ENCODE data around the gene COX7A2. TPM values are rescaled to one million over a fixed set of nuclear protein-coding genes. Genes with fewer than 3 reads are reported as not detected.

Gene COX7A2
- total and polyA plus RNA-seq, 2 of the 4 experiments (the other 2 are of a cell fraction), result 174 to 776 TPM

DNA sequence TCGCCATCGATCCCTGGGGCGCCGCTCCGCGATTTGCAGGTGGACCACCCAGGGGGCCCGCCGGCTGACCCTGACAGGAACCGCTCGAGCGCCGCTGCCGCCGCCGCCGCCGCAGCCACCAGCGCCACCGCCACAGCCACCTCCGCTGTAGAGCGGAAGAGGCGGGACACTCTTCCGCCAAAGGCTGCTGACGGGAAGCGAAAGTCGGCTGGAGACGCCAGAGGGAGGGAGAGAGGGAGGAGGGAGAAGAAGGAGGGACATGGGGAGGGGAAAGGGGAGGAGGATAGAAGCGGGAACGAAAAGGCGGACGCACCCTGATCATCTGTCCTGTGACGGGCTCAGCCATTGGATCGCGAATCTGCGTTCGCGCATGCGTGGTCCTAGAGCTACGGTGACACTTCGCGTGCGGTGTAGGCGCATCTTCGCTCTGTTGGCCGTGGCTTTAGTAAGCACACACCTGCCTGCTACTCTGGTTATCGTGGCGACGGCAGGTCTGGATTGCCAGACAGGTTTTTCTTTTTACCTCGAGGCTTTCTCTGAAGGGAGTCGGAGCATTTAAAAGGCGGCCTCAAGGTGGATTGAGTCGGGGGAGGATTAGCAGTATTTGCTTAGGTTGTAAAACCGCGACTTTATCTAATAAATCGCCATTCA lies 41.2 kb upstream of the COX7A2 start, which contains the start of gene TMEM30A:
TMEM30A (minus strand) TSS at position 161 of the 651 bp plus-strand sequence; CDS start at position 7, 154 bp downstream.
- H2BK120ac ChIP-seq (ENCODE audit: low read depth, low read length), result peak within 1 kb of the TSS; percentile 77
- ATAC-seq (ENCODE audit: low read depth), result peak; percentile 99
- WGBS, 2 experiments (ENCODE audit: extremely low coverage in 2 of 2, insufficient read length in 1 of 2), result 1% methylated on average over 46 of the region's 55 CpGs; no CpG with 5 or more reads in 1 of the 2 experiments
- peak within 1 kb of the TSS; percentile 95 for H2BK5ac ChIP-seq (ENCODE audit: low read depth, low read length, poor library complexity, severe bottlenecking)
- intact Hi-C loops (cut with micrococcal nuclease), result loop anchor here (5.0 to 10.0 kb wide), 2 partner anchors 243 to 470 kb away; no protein-coding TSS in a partner anchor
- peak within 1 kb of the TSS; percentile 98 for H3K23ac ChIP-seq (ENCODE audit: low read depth, low read length)
- ChIA-PET CTCF (interaction anchor here (1.7 kb wide), 1 partner anchor 18 kb away, joined by 4 read pairs; no protein-coding TSS in a partner anchor), POLR2A (ENCODE audit: unreplicated experiment) (no interaction called here)
- H3K18ac ChIP-seq (ENCODE audit: low read depth, low read length), result peak within 1 kb of the TSS; percentile 80
- no peaks in the 10 kb centered on the region for H3K4me1 ChIP-seq (ENCODE audit: control insufficient read depth, insufficient read depth, low read length)
- H3K27me3 ChIP-seq (ENCODE audit: control insufficient read depth, insufficient read depth, low read length), result no peaks in the 10 kb centered on the region
- dilution Hi-C loops (cut with HindIII; ENCODE audit: low sequenced_read_pairs, unreplicated experiment), result no loop called here
- H3K56ac ChIP-seq (ENCODE audit: extremely low read depth, insufficient read depth, low read length), result peak within 1 kb of the TSS; percentile 88
- BruUV-seq (replicated peaks), result no TSS peak
- peak within 1 kb of the TSS; percentile 96 for H3K9ac ChIP-seq (ENCODE audit: low read depth, low read length)
- H4K20me1 ChIP-seq (ENCODE audit: insufficient read depth, low read length), result peaks cover 23% of the 10 kb centered on the region
- H2AFZ ChIP-seq (replicated peaks; ENCODE audit: low read length, poor library complexity), result peak within 1 kb of the TSS; percentile 89
- peak within 1 kb of the TSS; percentile 72 for H4K5ac ChIP-seq (ENCODE audit: low read depth, low read length)
- H2AK5ac ChIP-seq (ENCODE audit: low read depth, low read length), result peak within 1 kb of the TSS; percentile 91
- H3K14ac ChIP-seq (replicated peaks; ENCODE audit: low read depth, low read length), result peak within 1 kb of the TSS; percentile 98
- peaks cover 0 to 9% of the 10 kb centered on the region in 2 experiments; a peak in 2 of 4 replicates for H3K79me1 ChIP-seq (ENCODE audit: low read depth in 1 of 2, low read length in 2 of 2)
- no peaks in the 10 kb centered on the region for H3K9me1 ChIP-seq (ENCODE audit: insufficient read depth, low read length)
- H3K4me2 ChIP-seq (ENCODE audit: low read depth, low read length), result peak within 1 kb of the TSS; percentile 99
- peak within 1 kb of the TSS; percentile 93; the same call in 2 of the 3 replicates for H2BK15ac ChIP-seq (ENCODE audit: low read depth, low read length)
- DNase-seq, result peak; percentile 99
- H4K8ac ChIP-seq (ENCODE audit: low read depth in 2 of 2, low read length in 2 of 2), result peak within 1 kb of the TSS; percentile 70 to 88
- H4K91ac ChIP-seq (ENCODE audit: insufficient read depth, low read depth, low read length), result peak within 1 kb of the TSS; percentile 75
- H3K4me3 ChIP-seq (ENCODE audit: insufficient read depth, low read depth, low read length), result peak within 1 kb of the TSS; percentile 95
- H2BK20ac ChIP-seq (ENCODE audit: low read depth, low read length), result no peak within 1 kb of the TSS
- H3K4ac ChIP-seq (ENCODE audit: low read depth, low read length), result peak within 1 kb of the TSS; percentile 98
- no peaks in the 10 kb centered on the region for H3K9me3 ChIP-seq (ENCODE audit: control insufficient read depth, insufficient read depth, low read length)
- in situ Hi-C loops (cut with MboI; ENCODE audit: low sequenced_read_pairs), result no loop called here
- H3K36me3 ChIP-seq (ENCODE audit: control insufficient read depth, insufficient read depth, low read length), result no peaks in the 10 kb centered on the region
- peak within 1 kb of the TSS; percentile 97 for H2AK9ac ChIP-seq (replicated peaks; ENCODE audit: low read depth, low read length, poor library complexity)
- peak within 1 kb of the TSS; percentile 95 for H3K27ac ChIP-seq (ENCODE audit: insufficient read depth, low read length)
- TF ChIP-seq, protein P1, sequence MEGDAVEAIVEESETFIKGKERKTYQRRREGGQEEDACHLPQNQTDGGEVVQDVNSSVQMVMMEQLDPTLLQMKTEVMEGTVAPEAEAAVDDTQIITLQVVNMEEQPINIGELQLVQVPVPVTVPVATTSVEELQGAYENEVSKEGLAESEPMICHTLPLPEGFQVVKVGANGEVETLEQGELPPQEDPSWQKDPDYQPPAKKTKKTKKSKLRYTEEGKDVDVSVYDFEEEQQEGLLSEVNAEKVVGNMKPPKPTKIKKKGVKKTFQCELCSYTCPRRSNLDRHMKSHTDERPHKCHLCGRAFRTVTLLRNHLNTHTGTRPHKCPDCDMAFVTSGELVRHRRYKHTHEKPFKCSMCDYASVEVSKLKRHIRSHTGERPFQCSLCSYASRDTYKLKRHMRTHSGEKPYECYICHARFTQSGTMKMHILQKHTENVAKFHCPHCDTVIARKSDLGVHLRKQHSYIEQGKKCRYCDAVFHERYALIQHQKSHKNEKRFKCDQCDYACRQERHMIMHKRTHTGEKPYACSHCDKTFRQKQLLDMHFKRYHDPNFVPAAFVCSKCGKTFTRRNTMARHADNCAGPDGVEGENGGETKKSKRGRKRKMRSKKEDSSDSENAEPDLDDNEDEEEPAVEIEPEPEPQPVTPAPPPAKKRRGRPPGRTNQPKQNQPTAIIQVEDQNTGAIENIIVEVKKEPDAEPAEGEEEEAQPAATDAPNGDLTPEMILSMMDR (conservative IDR thresholded peaks at IDR 0.05; ENCODE audit: low read depth, low read length), result no peak
- TF ChIP-seq BHLHE40 (IDR thresholded peaks at IDR 0.05; ENCODE audit: low read depth, low read length) (no peak), SMC3 (IDR thresholded peaks at IDR 0.05; ENCODE audit: low read depth, low read length) (no peak), MAFK (IDR thresholded peaks at IDR 0.05; ENCODE audit: low read depth, low read length) (0 out of 2 replicates have a peak, but pooled peaks have one; percentile 7), USF2 (IDR thresholded peaks at IDR 0.05; ENCODE audit: low read depth, low read length) (peak; percentile 88), RAD21 (IDR thresholded peaks at IDR 0.05; ENCODE audit: low read length) (no peak), MAZ (IDR thresholded peaks at IDR 0.05; ENCODE audit: borderline replicate concordance, low read depth, low read length) (peak; percentile 98), CHD1 (IDR thresholded peaks at IDR 0.05; ENCODE audit: low read depth, low read length) (no peak), FOS (IDR thresholded peaks at IDR 0.05; ENCODE audit: low read depth, low read length) (no peak), RFX5 (IDR thresholded peaks at IDR 0.05; ENCODE audit: low read depth, low read length) (0 out of 2 replicates have a peak, but pooled peaks have one; percentile 18), CEBPB (IDR thresholded peaks at IDR 0.05; ENCODE audit: low read depth, low read length) (no peak), RCOR1 (IDR thresholded peaks at IDR 0.05; ENCODE audit: insufficient replicate concordance, low read length) (no peak), POLR2A (IDR thresholded peaks at IDR 0.05; ENCODE audit: low read depth, low read length) (peak; percentile 84), MXI1 (IDR thresholded peaks at IDR 0.05; ENCODE audit: borderline replicate concordance, low read depth, low read length) (peak; percentile 47; the same call in 1 of the 2 replicates), NFE2L2 (IDR thresholded peaks at IDR 0.05; ENCODE audit: low read depth, low read length) (no peak)
